Hepatocyte (in vitro differentiated cells): ENCODE data around the gene KCNIP2. TPM values are rescaled to one million over a fixed set of nuclear protein-coding genes. Genes with fewer than 3 reads are reported as not detected.
A peak's percentile ranks its signal among the peaks of the same experiment; 100 is the strongest.

Source experiments
- DNase-seq: peaks from one replicate; pipeline ENCODE4 v3.0.0-alpha.2; 2016; ENCODE audit warnings: low spot score
- H2AFZ ChIP-seq: fragments of 200-600 bp; sonication (generic); 2 replicates; pipeline ENCODE4 v1.6.0; 2016; ENCODE audit warnings: antibody characterized with exemption, mild to moderate bottlenecking
- H3K27ac ChIP-seq: fragments of 200-600 bp; sonication (generic); 2 replicates; pipeline ENCODE4 v1.5.1; 2016; ENCODE audit warnings: mild to moderate bottlenecking
- H3K27me3 ChIP-seq: fragments of 200-600 bp; sonication (generic); 2 replicates; pipeline ENCODE4 v1.6.1; 2016
- H3K36me3 ChIP-seq: fragments of 200-600 bp; sonication (generic); replicated peaks from 2 replicates; pipeline ENCODE4 v1.5.1; 2016; ENCODE audit warnings: low read depth; ENCODE audit not compliant: insufficient read depth
- H3K4me1 ChIP-seq: fragments of 200-600 bp; sonication (generic); 2 replicates; pipeline ENCODE4 v1.5.1; 2016; ENCODE audit warnings: mild to moderate bottlenecking, moderate library complexity; ENCODE audit not compliant: insufficient read depth
- H3K4me2 ChIP-seq: fragments of 200-600 bp; sonication (generic); 2 replicates; pipeline ENCODE4 v1.6.0; 2016
- H3K4me3 ChIP-seq: fragments of 200-600 bp; sonication (generic); 2 replicates; pipeline ENCODE4 v1.5.1; 2016; ENCODE audit warnings: mild to moderate bottlenecking
- H3K79me2 ChIP-seq: fragments of 200-600 bp; sonication (generic); 2 replicates; pipeline ENCODE4 v1.6.0; 2017; ENCODE audit warnings: mild to moderate bottlenecking
- H3K9me2 ChIP-seq: fragments of 200-600 bp; sonication (generic); replicated peaks from 2 replicates; pipeline ENCODE4 v1.6.0; 2017; ENCODE audit warnings: mild to moderate bottlenecking; ENCODE audit not compliant: insufficient read depth
- H3K9me3 ChIP-seq: fragments of 200-600 bp; sonication (generic); 2 replicates; pipeline ENCODE4 v1.5.1; 2016; ENCODE audit warnings: low read depth, mild to moderate bottlenecking
- H4K20me1 ChIP-seq: fragments of 200-600 bp; sonication (generic); 2 replicates; pipeline ENCODE4 v1.6.0; 2016; ENCODE audit warnings: mild to moderate bottlenecking; ENCODE audit not compliant: insufficient read depth, poor library complexity, severe bottlenecking
- EZH2 ChIP-seq: fragments of 200-600 bp; sonication (generic); IDR thresholded peaks from 2 replicates; pipeline ENCODE4 v1.6.1; 2016; ENCODE audit warnings: antibody characterized with exemption, mild to moderate bottlenecking, borderline replicate concordance
- EZH2phosphoT487 ChIP-seq: fragments of 200-600 bp; sonication (generic); IDR thresholded peaks from one replicate; pipeline ENCODE4 v1.6.1; 2018; ENCODE audit warnings: antibody characterized with exemption, mild to moderate bottlenecking, low read depth, moderate library complexity; ENCODE audit not compliant: unreplicated experiment, severe bottlenecking
- WGBS: methylation state at CpG from one replicate; pipeline ENCODE4 v1.1.6; 2016; ENCODE audit warnings: low lambda C conversion rate; ENCODE audit errors: missing lambda C conversion rate; 5-methylcytosine and 5-hydroxymethylcytosine counted together
- polyA plus RNA-seq: library from polyadenylated mRNA; unstranded; fragments of >200 nt; fragmentation: Nextera tagmentation; extraction: Ambion mirVana; gene quantifications from 2 replicates; pipeline ENCODE4 v1.2.1, GENCODE V29; 2016
- total RNA-seq: library from RNA; depleted of rRNA; stranded (reverse); fragments of >200 nt; gene quantifications from 2 replicates; pipeline ENCODE4 v1.2.3, GENCODE V29; 2014
- TF ChIP-seq, protein P1 (sequence below): fragments of 200-600 bp; sonication (generic); IDR thresholded peaks from 2 replicates; pipeline ENCODE4 v1.5.1; 2016; ENCODE audit warnings: antibody characterized with exemption, mild to moderate bottlenecking; ENCODE audit not compliant: poor library complexity

KCNIP2 gene
- total and polyA plus RNA-seq, 2 experiments from 2014 or later, result 0.87 to 1.0 TPM

DNA sequence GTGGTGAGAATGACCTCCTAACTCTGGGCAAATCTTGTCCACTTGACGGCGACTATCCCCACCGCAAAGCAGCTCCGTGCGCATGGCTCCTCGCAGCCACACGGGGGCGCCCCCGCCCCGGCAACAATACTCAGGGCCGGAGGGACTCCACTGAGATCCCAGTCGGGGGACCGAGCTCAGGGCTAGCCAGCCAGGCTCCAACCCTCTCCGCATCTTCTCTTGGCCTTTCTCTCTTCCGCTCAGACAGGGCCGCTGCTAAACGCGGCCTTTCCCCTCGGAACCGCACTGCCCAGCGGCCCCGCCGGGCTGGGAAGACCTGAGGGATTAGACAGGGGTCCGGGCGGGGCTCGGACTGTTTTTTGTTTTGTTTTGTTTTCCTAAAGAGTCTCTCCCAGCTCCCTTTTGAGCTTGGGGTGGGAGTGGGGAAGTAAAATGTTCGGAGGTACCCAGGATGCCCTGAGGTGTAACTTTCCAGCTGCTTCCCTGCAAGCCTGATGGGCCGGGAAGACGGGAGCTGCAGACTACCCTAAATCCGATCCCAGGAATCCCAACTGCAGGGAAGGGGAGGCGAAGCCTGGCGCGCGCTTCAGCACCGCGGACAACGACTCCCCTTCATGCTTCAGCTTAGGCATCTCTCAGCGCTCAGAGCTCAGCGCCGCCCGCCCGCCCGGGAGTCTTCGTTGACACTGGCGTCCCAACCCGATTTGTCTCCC lies 2.7 kb downstream of the KCNIP2 start:
- Histone ChIP-seq H3K4me3 (no peak overlapping the region), H2AFZ (no peak overlapping the region), H4K20me1 (peaks cover 24% of the 10 kb centered on the region), H3K4me2 (peak overlapping the region; percentile 90), H3K79me2 (no peaks in the 10 kb centered on the region), H3K9me2 (no peaks in the 10 kb centered on the region), H3K36me3 (no peaks in the 10 kb centered on the region), H3K9me3 (no peaks in the 10 kb centered on the region), H3K4me1 (peaks cover 18% of the 10 kb centered on the region), H3K27me3 (peaks cover 14% of the 10 kb centered on the region), H3K27ac (no peak overlapping the region)
- no peak for TF ChIP-seq EZH2
- TF ChIP-seq, protein P1, sequence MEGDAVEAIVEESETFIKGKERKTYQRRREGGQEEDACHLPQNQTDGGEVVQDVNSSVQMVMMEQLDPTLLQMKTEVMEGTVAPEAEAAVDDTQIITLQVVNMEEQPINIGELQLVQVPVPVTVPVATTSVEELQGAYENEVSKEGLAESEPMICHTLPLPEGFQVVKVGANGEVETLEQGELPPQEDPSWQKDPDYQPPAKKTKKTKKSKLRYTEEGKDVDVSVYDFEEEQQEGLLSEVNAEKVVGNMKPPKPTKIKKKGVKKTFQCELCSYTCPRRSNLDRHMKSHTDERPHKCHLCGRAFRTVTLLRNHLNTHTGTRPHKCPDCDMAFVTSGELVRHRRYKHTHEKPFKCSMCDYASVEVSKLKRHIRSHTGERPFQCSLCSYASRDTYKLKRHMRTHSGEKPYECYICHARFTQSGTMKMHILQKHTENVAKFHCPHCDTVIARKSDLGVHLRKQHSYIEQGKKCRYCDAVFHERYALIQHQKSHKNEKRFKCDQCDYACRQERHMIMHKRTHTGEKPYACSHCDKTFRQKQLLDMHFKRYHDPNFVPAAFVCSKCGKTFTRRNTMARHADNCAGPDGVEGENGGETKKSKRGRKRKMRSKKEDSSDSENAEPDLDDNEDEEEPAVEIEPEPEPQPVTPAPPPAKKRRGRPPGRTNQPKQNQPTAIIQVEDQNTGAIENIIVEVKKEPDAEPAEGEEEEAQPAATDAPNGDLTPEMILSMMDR, result peak; percentile 86
- WGBS, result 4% methylated on average over 44 of the region's 46 CpGs
- DNase-seq, result peak; percentile 91

DNA sequence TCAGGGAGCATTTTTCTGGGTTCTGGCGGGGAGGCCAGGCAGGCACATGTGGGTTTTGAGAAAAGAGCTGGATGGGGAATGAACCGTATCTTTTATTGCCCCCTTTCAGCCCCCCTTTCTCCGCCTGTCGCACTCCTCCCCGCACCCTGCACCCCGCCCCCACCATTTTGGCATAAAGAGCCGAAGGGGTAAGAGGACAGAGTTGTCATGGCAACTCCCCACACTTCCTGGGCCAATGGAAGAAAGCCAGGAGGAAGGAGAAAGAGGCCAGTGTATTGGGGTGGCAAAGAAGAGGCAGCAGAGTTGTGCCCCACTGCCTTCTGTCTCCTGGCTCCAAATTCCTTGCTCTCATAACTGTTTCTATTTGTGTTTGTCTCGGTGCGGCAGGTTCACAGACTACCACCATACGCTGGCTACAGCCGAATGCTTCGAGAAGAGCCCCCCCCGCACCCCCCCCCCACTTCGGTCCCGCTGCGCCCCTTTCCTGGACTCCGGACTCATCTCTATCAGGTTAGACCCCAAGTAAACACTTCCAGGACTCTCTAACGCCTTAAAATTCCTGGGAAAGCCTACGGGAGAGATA lies 3.4 kb downstream of the KCNIP2 start:
- Histone ChIP-seq H3K27me3 (peaks cover 13% of the 10 kb centered on the region), H3K4me2 (peak overlapping the region; percentile 90), H3K79me2 (no peaks in the 10 kb centered on the region), H3K9me3 (no peaks in the 10 kb centered on the region), H3K4me1 (peaks cover 18% of the 10 kb centered on the region), H4K20me1 (peaks cover 24% of the 10 kb centered on the region), H3K9me2 (no peaks in the 10 kb centered on the region), H3K36me3 (no peaks in the 10 kb centered on the region), H3K4me3 (no peak overlapping the region), H3K27ac (no peak overlapping the region), H2AFZ (no peak overlapping the region)
- DNase-seq, result no peak
- 8% methylated on average over 8 of the region's 19 CpGs for WGBS
- TF ChIP-seq, protein P1, result no peak
- TF ChIP-seq EZH2 (no peak), EZH2phosphoT487 (no peak)

DNA sequence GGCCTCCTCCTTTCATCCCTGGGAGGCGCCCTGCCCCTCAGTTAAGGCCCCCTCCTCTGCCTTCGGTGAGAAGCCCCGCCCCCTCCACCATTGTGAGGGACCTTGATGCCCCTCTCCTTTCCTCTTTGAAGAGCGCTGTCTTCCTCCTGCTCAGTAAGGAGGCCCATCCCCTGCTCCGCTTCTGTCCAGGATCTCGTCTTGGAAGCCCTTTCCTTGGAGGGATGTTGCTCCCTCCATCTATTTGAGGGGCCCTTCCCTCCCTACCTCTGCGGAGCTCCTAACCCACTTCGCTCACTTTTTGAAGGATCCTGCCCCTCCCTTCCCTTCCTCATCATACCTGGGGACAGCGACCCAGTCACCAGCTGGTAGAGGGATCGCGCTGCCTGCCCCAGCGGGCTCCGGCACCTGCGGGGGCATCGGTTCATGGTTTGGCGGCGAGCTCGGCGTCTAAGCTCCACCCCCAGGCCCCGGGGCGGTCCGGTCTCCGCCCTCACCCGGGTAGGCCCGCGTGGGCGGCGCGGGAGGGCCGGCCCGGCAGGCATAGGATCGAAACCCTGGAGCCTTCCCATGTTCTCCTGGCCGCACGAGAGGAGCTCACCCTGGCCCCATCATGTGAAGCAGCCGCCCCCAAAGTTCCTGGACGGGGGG lies 4.1 kb downstream of the KCNIP2 start:
- Histone ChIP-seq H3K27ac (no peak overlapping the region), H3K4me1 (peaks cover 18% of the 10 kb centered on the region), H3K36me3 (no peaks in the 10 kb centered on the region), H3K79me2 (no peaks in the 10 kb centered on the region), H4K20me1 (peaks cover 24% of the 10 kb centered on the region), H3K27me3 (peaks cover 6% of the 10 kb centered on the region), H3K9me2 (no peaks in the 10 kb centered on the region), H3K9me3 (no peaks in the 10 kb centered on the region), H2AFZ (no peak overlapping the region), H3K4me3 (no peak overlapping the region), H3K4me2 (peak overlapping the region; percentile 90)
- TF ChIP-seq EZH2phosphoT487 (no peak), EZH2 (no peak)
- TF ChIP-seq, protein P1, result no peak
- DNase-seq, result peak; percentile 72
- 8% methylated on average over 35 of the region's 36 CpGs for WGBS
